ENCODE measurements around the gene IFT43.

DNA sequence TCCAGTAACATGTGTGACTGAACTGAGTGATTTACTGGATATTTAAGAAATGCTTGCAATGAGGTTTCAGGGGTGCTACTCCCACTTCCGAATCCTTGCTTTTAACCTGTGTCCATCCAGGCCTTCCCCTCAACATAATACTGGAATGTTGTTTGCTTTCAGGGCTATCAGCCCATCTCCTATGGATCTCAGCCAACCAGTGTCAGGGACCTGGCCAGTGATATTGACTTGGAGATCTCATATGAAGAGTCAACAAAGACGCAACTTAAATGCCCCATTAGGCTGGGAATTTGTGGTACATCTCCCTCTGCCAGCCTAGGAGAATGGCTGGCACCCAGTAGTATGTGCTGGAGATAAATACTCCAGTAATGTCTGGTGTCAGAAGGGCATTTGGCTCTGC, 889 bp upstream of the IFT43 start:
- TF ChIP-seq, protein P1, sequence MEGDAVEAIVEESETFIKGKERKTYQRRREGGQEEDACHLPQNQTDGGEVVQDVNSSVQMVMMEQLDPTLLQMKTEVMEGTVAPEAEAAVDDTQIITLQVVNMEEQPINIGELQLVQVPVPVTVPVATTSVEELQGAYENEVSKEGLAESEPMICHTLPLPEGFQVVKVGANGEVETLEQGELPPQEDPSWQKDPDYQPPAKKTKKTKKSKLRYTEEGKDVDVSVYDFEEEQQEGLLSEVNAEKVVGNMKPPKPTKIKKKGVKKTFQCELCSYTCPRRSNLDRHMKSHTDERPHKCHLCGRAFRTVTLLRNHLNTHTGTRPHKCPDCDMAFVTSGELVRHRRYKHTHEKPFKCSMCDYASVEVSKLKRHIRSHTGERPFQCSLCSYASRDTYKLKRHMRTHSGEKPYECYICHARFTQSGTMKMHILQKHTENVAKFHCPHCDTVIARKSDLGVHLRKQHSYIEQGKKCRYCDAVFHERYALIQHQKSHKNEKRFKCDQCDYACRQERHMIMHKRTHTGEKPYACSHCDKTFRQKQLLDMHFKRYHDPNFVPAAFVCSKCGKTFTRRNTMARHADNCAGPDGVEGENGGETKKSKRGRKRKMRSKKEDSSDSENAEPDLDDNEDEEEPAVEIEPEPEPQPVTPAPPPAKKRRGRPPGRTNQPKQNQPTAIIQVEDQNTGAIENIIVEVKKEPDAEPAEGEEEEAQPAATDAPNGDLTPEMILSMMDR (conservative IDR thresholded peaks at IDR 0.05; ENCODE audit: low read depth, low read length), result no peak
- no peak for TF ChIP-seq EZH2 (IDR thresholded peaks at IDR 0.05; ENCODE audit: borderline replicate concordance, low read depth, low read length, poor library complexity, severe bottlenecking)
